Measurements from ENCODE around the gene CLOCK.

DNA sequence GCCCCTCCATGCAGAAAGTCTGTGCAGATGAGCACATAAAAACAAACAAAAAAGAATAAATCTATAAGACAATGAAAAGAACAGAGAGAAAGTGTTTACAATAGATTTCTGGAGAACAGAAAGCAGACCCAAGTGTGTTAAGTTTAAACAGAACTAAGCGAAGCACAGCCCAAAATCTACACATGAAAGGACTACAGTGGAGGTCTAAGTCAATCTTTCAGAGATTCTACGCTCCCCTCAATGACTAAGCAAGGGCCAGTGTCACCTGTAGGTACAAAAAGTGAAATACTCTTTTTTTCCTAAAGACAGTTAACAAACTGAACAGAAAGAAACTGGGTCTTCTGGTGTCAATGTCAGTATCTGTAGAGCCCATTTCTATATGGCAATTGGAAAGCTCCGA, 18.2 kb downstream of the CLOCK start:
- TF ChIP-seq, protein P1, sequence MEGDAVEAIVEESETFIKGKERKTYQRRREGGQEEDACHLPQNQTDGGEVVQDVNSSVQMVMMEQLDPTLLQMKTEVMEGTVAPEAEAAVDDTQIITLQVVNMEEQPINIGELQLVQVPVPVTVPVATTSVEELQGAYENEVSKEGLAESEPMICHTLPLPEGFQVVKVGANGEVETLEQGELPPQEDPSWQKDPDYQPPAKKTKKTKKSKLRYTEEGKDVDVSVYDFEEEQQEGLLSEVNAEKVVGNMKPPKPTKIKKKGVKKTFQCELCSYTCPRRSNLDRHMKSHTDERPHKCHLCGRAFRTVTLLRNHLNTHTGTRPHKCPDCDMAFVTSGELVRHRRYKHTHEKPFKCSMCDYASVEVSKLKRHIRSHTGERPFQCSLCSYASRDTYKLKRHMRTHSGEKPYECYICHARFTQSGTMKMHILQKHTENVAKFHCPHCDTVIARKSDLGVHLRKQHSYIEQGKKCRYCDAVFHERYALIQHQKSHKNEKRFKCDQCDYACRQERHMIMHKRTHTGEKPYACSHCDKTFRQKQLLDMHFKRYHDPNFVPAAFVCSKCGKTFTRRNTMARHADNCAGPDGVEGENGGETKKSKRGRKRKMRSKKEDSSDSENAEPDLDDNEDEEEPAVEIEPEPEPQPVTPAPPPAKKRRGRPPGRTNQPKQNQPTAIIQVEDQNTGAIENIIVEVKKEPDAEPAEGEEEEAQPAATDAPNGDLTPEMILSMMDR (IDR thresholded peaks at IDR 0.05), result no peak
- TF ChIP-seq POLR2A (IDR thresholded peaks at IDR 0.05), result no peak
